NCI-H446 (cell line): ENCODE data around the gene HAAO.
"Not testable (repeated sequence)": the region's sequence is repeated elsewhere in the genome, so short reads cannot be mapped to it uniquely, and the experiment has no call there.

ENCODE experiments used
- DNase-seq, 2 experiments: peaks; one replicate each; lab custom pipeline; 2025; lab: John Stamatoyannopoulos, UW

The HAAO gene

GRCh38 chr2:42747422-42747821 lies 45.0 kb downstream of the HAAO start:
- DNase-seq: no peak

GRCh38 chr2:42744545-42745082 lies 47.8 kb downstream of the HAAO start:
- no peak for DNase-seq

- DNase-seq: no peak
Observed at GRCh38 chr2:42743659-42743990, 48.8 kb downstream of the HAAO start.

GRCh38 chr2:42742740-42743658 lies 49.4 kb downstream of the HAAO start:
- no peak for DNase-seq

GRCh38 chr2:42741140-42741539 lies 51.2 kb downstream of the HAAO start:
- DNase-seq: no peak

GRCh38 chr2:42736598-42737322 lies 55.6 kb downstream of the HAAO start:
- DNase-seq: no peak

GRCh38 chr2:42733852-42734251 lies 58.5 kb downstream of the HAAO start:
- DNase-seq: no peak

GRCh38 chr2:42731316-42731715 lies 61.1 kb downstream of the HAAO start:
- DNase-seq: not testable (repeated sequence)

GRCh38 chr2:42726680-42727079 lies 65.7 kb downstream of the HAAO start:
- DNase-seq: no peak

GRCh38 chr2:42725657-42726056 lies 66.7 kb downstream of the HAAO start:
- DNase-seq: no peak

- no peak for DNase-seq
Observed at GRCh38 chr2:42724886-42725285, 67.5 kb downstream of the HAAO start.

- DNase-seq: no peak
Observed at GRCh38 chr2:42723465-42723864, 68.9 kb downstream of the HAAO start.

- DNase-seq: no peak
Observed at GRCh38 chr2:42722320-42723190, 69.8 kb downstream of the HAAO start.

GRCh38 chr2:42721898-42722297 lies 70.5 kb downstream of the HAAO start:
- DNase-seq: no peak
